Lung (tissue), 12 donors: ENCODE results near the gene CNTNAP2. TPM values are rescaled to one million over a fixed set of nuclear protein-coding genes. Genes with fewer than 3 reads are reported as not detected.

Experiments
- ATAC-seq: fragments of 200-7000 bp; cut with Tn5 transposase; one replicate; pipeline ENCODE4 v1.9.1; 2020; ENCODE audit warnings: moderate number of reproducible peaks; ENCODE audit not compliant: insufficient read depth, low FRiP score
- DNase-seq, 3 donors: peaks; one replicate each; pipeline ENCODE4 v3.0.0-alpha.2; 2013 to 2017
- H3K27ac ChIP-seq, 2 donors: one replicate each; pipeline ENCODE4 v1.5.1; 2013; ENCODE audit warnings: mild to moderate bottlenecking in 2 of 2, moderate library complexity in 2 of 2, control low read depth in 1 of 2, inconsistent platforms in 1 of 2, low read depth in 1 of 2, low read length in 1 of 2
- H3K27me3 ChIP-seq, 3 donors: one replicate each; pipeline ENCODE4 v1.5.1; 2013; ENCODE audit warnings: low read length in 2 of 3; ENCODE audit not compliant: control insufficient read depth in 3 of 3, insufficient read depth in 3 of 3
- H3K36me3 ChIP-seq, 4 donors: one replicate each; pipeline ENCODE4 v1.5.1; 2013; ENCODE audit warnings: low read length in 4 of 4, mild to moderate bottlenecking in 1 of 4, moderate library complexity in 1 of 4; ENCODE audit not compliant: control insufficient read depth in 4 of 4, insufficient read depth in 4 of 4
- H3K4me1 ChIP-seq, 5 donors: one replicate each; pipeline ENCODE4 v1.5.1; 2013; ENCODE audit warnings: low read length in 5 of 5, mild to moderate bottlenecking in 2 of 5, moderate library complexity in 1 of 5; ENCODE audit not compliant: control insufficient read depth in 5 of 5, insufficient read depth in 5 of 5
- H3K4me3 ChIP-seq: one replicate; pipeline ENCODE4 v1.5.1; 2013; ENCODE audit warnings: mild to moderate bottlenecking, control low read depth, moderate library complexity
- H3K9ac ChIP-seq, 2 donors: one replicate each; pipeline ENCODE4 v1.5.1; 2013; ENCODE audit warnings: low read length in 2 of 2, control low read depth in 1 of 2; ENCODE audit not compliant: insufficient read depth in 1 of 2
- H3K9me3 ChIP-seq, 4 donors: one replicate each; pipeline ENCODE4 v1.5.1; 2013; ENCODE audit warnings: low read length in 3 of 4, mild to moderate bottlenecking in 1 of 4, moderate library complexity in 1 of 4; ENCODE audit not compliant: control insufficient read depth in 4 of 4, insufficient read depth in 3 of 4
- CTCF ChIP-seq: IDR thresholded peaks from 2 replicates; pipeline ENCODE4 v1.5.1; 2012; ENCODE audit warnings: mild to moderate bottlenecking; ENCODE audit errors: control extremely low read depth, extremely low read depth
- WGBS, 2 donors: extraction: QIAGEN DNeasy Blood & Tissue Kit; methylation state at CpG; one replicate each; pipeline ENCODE4 v1.1.7; 2013; 5-methylcytosine and 5-hydroxymethylcytosine counted together
- polyA plus RNA-seq, 2 donors: library from polyadenylated mRNA; stranded (reverse); fragments of 200-250 nt; gene quantifications; one replicate each; pipeline ENCODE4 v1.2.1, GENCODE V29; 2013
- total RNA-seq, 2 donors: library from RNA; depleted of rRNA in 1 of 2; stranded (reverse); fragments of >200 nt in 1 of 2; gene quantifications; one replicate each; pipeline ENCODE4 v1.2.1, GENCODE V29; 2014 to 2021
- donor health status: control.
- donor health status: control.
- donor health status: Bipolar disorder and iron deficiency.
- donor health status: healthy.
- donor health status: DM: yes; HTN: yes; CAD: no.

Gene CNTNAP2
- total and polyA plus RNA-seq, 4 donors: 0.18 to 45.3 (median 0.52) TPM

GRCh38 chr7:147376192-147376591, 1259.6 kb downstream of the CNTNAP2 start:
- H3K36me3 ChIP-seq: no peaks in the 10 kb centered on the region
- H3K9ac ChIP-seq: no peak overlapping the region
- 66 to 75% methylated on average over 5 of the region's 5 CpGs for WGBS, 2 donors
- ATAC-seq (no peak), DNase-seq (no peak)
- no peaks in the 10 kb centered on the region for H3K4me1 ChIP-seq
- no peak for TF ChIP-seq CTCF
- H3K9me3 ChIP-seq: no peaks in the 10 kb centered on the region
- H3K4me3 ChIP-seq: no peak overlapping the region
- no peak overlapping the region for H3K27ac ChIP-seq
- H3K27me3 ChIP-seq: no peaks in the 10 kb centered on the region

GRCh38 chr7:147380926-147381325, 1264.3 kb downstream of the CNTNAP2 start:
- DNase-seq (no peak), ATAC-seq (no peak)
- Histone ChIP-seq H3K27ac (no peak overlapping the region), H3K9me3 (no peaks in the 10 kb centered on the region), H3K4me1 (no peaks in the 10 kb centered on the region), H3K27me3 (no peaks in the 10 kb centered on the region), H3K4me3 (no peak overlapping the region), H3K36me3 (no peaks in the 10 kb centered on the region), H3K9ac (no peak overlapping the region)
- WGBS, 2 donors: 73 to 81% methylated on average over 5 of the region's 5 CpGs
- TF ChIP-seq CTCF: no peak

GRCh38 chr7:147394329-147394728, 1277.7 kb downstream of the CNTNAP2 start:
- Histone ChIP-seq H3K4me1 (no peaks in the 10 kb centered on the region), H3K4me3 (no peak overlapping the region), H3K27ac (no peak overlapping the region), H3K27me3 (no peaks in the 10 kb centered on the region), H3K9ac (no peak overlapping the region), H3K36me3 (no peaks in the 10 kb centered on the region), H3K9me3 (peaks cover 0 to 5% (median 2%) of the 10 kb centered on the region in 4 donors)
- no peak for TF ChIP-seq CTCF
- ATAC-seq (no peak), DNase-seq (no peak)

GRCh38 chr7:147400221-147400689, 1283.7 kb downstream of the CNTNAP2 start:
- WGBS, 2 donors: 60 to 71% methylated on average over 3 of the region's 3 CpGs
- H3K27me3 ChIP-seq: no peaks in the 10 kb centered on the region
- H3K4me3 ChIP-seq: no peak overlapping the region
- H3K9ac ChIP-seq: peak overlapping the region in 1 of 2 donors; percentile 35
- DNase-seq (peak; percentile 14 to 85 (median 71)), ATAC-seq (peak; percentile 58)
- H3K9me3 ChIP-seq: no peaks in the 10 kb centered on the region
- no peak overlapping the region for H3K27ac ChIP-seq
- H3K4me1 ChIP-seq: peaks cover 0 to 5% (median 0%) of the 10 kb centered on the region in 5 donors
- no peak for TF ChIP-seq CTCF
- H3K36me3 ChIP-seq: no peaks in the 10 kb centered on the region
